Omental fat pad (tissue), 4 donors: Measurements from ENCODE around the gene ABCA3. TPM values are rescaled to one million over a fixed set of nuclear protein-coding genes. Genes with fewer than 3 reads are reported as not detected.

Source experiments
- ATAC-seq: fragments of 150-250 bp; one replicate; pipeline ENCODE4 v1.9.1; 2016; ENCODE audit warnings: mild to moderate bottlenecking, moderate library complexity; ENCODE audit not compliant: low FRiP score
- DNase-seq: peaks from one replicate; pipeline ENCODE4 v3.0.0-alpha.2; 2019; ENCODE audit warnings: low spot score
- CTCF ChIP-seq, 3 donors: fragments of 450-650 bp; IDR thresholded peaks; one replicate each; pipeline ENCODE4 v1.5.1; 2016 to 2017; ENCODE audit warnings: antibody characterized with exemption in 3 of 3, mild to moderate bottlenecking in 3 of 3, moderate library complexity in 2 of 3
- total RNA-seq, 4 donors: library from RNA; depleted of rRNA; stranded (reverse); fragments of >200 nt; gene quantifications; one replicate each; pipeline ENCODE4 v1.1.0, GENCODE V29; 2016

ABCA3 gene
- total RNA-seq, 4 donors from 2014 or later, result 6.6 to 19.0 (median 8.0) TPM

- no peak for TF ChIP-seq CTCF (IDR thresholded peaks at IDR 0.05)
- no peak for DNase-seq
- ATAC-seq, result no peak
These were observed 6.7 kb downstream of the ABCA3 start for GRCh38 chr16:2333772-2334379.

- DNase-seq (no peak), ATAC-seq (no peak)
- no peak for TF ChIP-seq CTCF (IDR thresholded peaks at IDR 0.05)
These were observed 7.3 kb downstream of the ABCA3 start for GRCh38 chr16:2333231-2333630.

GRCh38 chr16:2331931-2332267 lies 8.6 kb downstream of the ABCA3 start:
- no peak for TF ChIP-seq CTCF (IDR thresholded peaks at IDR 0.05)
- ATAC-seq (no peak), DNase-seq (no peak)

GRCh38 chr16:2331199-2331930 lies 9.2 kb downstream of the ABCA3 start:
- TF ChIP-seq CTCF (IDR thresholded peaks at IDR 0.05), result no peak
- ATAC-seq (no peak), DNase-seq (no peak)

- no peak for TF ChIP-seq CTCF (IDR thresholded peaks at IDR 0.05)
- ATAC-seq (no peak), DNase-seq (no peak)
These were observed 11.0 kb downstream of the ABCA3 start for GRCh38 chr16:2329532-2329931.

- DNase-seq, result no peak
- no peak for ATAC-seq
- no peak for TF ChIP-seq CTCF (IDR thresholded peaks at IDR 0.05)
These were observed 12.1 kb downstream of the ABCA3 start for GRCh38 chr16:2328428-2328827.

- no peak for DNase-seq
- no peak for TF ChIP-seq CTCF (IDR thresholded peaks at IDR 0.05)
These were observed 14.3 kb downstream of the ABCA3 start for GRCh38 chr16:2326191-2326590.

More at GRCh38 chr16:2326191-2326590, 14.3 kb downstream of the ABCA3 start:
- ATAC-seq, result no peak
